Stimulated activated CD4-positive, alpha-beta T cell treated with anti-CD3 and anti-CD28 coated beads, Interleukin-4, amount 100 ng/mL, for 1 hour (primary cell): ENCODE results near the gene CCR2.

Source experiments
- DNase-seq: peaks from one replicate; pipeline ENCODE4 v3.0.0-alpha.2; 2020

Gene CCR2

DNA sequence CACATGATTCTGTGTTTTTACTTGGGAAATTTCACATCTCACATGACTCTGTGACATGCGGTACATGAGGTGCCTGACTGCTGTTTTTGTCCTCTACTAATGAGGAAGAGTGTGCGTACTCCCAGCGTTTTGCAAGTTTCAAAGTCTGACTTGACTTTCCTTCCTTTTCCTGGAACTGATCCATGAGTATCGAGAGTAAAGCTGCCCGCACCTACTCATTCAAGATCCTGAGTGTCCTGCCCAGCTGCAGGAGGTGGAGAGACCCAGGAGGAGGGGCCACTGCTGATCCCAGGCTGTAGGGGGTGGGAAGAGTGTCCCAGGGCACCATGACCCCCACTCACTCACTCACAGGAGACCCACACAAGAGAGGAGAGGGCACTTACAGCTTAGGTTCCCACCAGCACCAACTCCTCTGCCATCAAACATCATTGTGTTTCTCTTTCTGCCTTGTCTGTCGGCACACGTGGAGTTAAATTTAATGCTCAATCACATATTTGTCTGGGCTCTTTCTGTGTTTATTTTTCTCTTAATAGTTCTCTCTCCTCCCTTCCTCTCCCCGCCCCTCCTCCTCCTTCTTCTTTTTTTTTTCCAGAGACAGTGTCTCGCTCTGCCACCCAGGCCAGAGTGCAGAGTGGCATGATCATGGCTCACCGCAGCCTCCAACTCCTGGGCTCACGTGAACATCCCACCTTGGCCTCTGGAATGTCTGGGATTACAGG is 51.5 kb downstream of the CCR2 start:
- no peak for DNase-seq

GRCh38 chr3:46406443-46406787 is 52.5 kb downstream of the CCR2 start:
- no peak for DNase-seq

GRCh38 chr3:46406788-46407611 is 53.1 kb downstream of the CCR2 start, which contains the start of the genes CCR5AS and CCRL2:
CCR5AS (minus strand) TSS chr3:46407066.
CCRL2 (plus strand) TSS chr3:46407259; CDS start chr3:46408080, 821 bp downstream.
- peak; percentile 23 for DNase-seq

DNA sequence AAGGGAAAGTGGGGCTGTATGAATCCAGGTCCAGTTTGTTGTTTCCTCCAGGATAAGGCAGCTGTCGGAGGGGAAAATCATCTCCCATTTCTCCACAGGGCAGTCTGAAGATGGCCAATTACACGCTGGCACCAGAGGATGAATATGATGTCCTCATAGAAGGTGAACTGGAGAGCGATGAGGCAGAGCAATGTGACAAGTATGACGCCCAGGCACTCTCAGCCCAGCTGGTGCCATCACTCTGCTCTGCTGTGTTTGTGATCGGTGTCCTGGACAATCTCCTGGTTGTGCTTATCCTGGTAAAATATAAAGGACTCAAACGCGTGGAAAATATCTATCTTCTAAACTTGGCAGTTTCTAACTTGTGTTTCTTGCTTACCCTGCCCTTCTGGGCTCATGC is 54.1 kb downstream of the CCR2 start:
- no peak for DNase-seq

- DNase-seq, result no peak
Measured at GRCh38 chr3:46408853-46409252, 54.9 kb downstream of the CCR2 start.

- DNase-seq, result no peak
Measured at GRCh38 chr3:46409739-46410489, 56.0 kb downstream of the CCR2 start.
